Activated T-cell treated with anti-CD3 and anti-CD28 coated beads, Interleukin-2, amount 50 U/mL, for 72 hours (primary cell): ENCODE data around the gene MINDY3. TPM values are rescaled to one million over a fixed set of nuclear protein-coding genes. Genes with fewer than 3 reads are reported as not detected.
"Not testable (repeated sequence)": the region's sequence is repeated elsewhere in the genome, so short reads cannot be mapped to it uniquely, and the experiment has no call there.

ENCODE experiments used
- ATAC-seq, 2 donors: fragments of 150-1000 bp; cut with Tn5 transposase; replicated peaks in 1 of 2; 2 replicates each; pipeline ENCODE4 v1.10.0; 2021; ENCODE audit warnings: moderate library complexity in 2 of 2, mild to moderate bottlenecking in 1 of 2
- DNase-seq, 2 donors: peaks; one replicate each; pipeline ENCODE4 v3.0.0; 2021 to 2022; ENCODE audit warnings: mixed read lengths in 1 of 2
- H3K27ac Mint-ChIP-seq: one replicate; pipeline ENCODE4 v1.8.0; 2022; ENCODE audit warnings: mild to moderate bottlenecking, moderate library complexity, mixed read lengths
- H3K27me3 Mint-ChIP-seq: one replicate; pipeline ENCODE4 v1.8.0; 2022; ENCODE audit warnings: low read depth, mixed read lengths
- H3K36me3 Mint-ChIP-seq, 2 donors: one replicate each; pipeline ENCODE4 v1.8.0; 2022; ENCODE audit warnings: mixed read lengths in 2 of 2, mild to moderate bottlenecking in 1 of 2; ENCODE audit not compliant: insufficient read depth in 2 of 2
- H3K4me1 Mint-ChIP-seq: one replicate; pipeline ENCODE4 v1.8.0; 2022; ENCODE audit warnings: low read depth, mixed read lengths
- H3K4me3 Mint-ChIP-seq, 2 donors: one replicate each; pipeline ENCODE4 v1.8.0; 2022; ENCODE audit warnings: mild to moderate bottlenecking in 2 of 2, mixed read lengths in 2 of 2, moderate library complexity in 2 of 2
- H3K9me3 Mint-ChIP-seq, 2 donors: one replicate each; pipeline ENCODE4 v1.8.0; 2022; ENCODE audit warnings: mixed read lengths in 2 of 2
- total RNA-seq, 2 donors: library from RNA; stranded (reverse); gene quantifications; one replicate each; pipeline ENCODE4 v1.2.3, GENCODE V29; 2022

The MINDY3 gene
- total RNA-seq, 2 donors from 2014 or later: 13.8 to 19.4 TPM

- not testable (repeated sequence) for H3K27ac Mint-ChIP-seq, H3K4me1 Mint-ChIP-seq, ATAC-seq, H3K27me3 Mint-ChIP-seq, DNase-seq, H3K4me3 Mint-ChIP-seq
- peaks cover 18 to 27% of the 10 kb centered on the region in 2 donors for H3K36me3 Mint-ChIP-seq
- peaks cover 16 to 18% of the 10 kb centered on the region in 2 donors for H3K9me3 Mint-ChIP-seq
Observed at GRCh38 chr10:15850337-15850978, 9.8 kb downstream of the MINDY3 start.

GRCh38 chr10:15849316-15849715 is 11.0 kb downstream of the MINDY3 start:
- H3K4me3 Mint-ChIP-seq: no peak overlapping the region
- DNase-seq (no peak), ATAC-seq (no peak)
- H3K36me3 Mint-ChIP-seq: peaks cover 18 to 27% of the 10 kb centered on the region in 2 donors
- H3K4me1 Mint-ChIP-seq: no peaks in the 10 kb centered on the region
- H3K27ac Mint-ChIP-seq: no peak overlapping the region
- H3K27me3 Mint-ChIP-seq: no peaks in the 10 kb centered on the region
- H3K9me3 Mint-ChIP-seq: peaks cover 16 to 18% of the 10 kb centered on the region in 2 donors

- ATAC-seq (no peak), DNase-seq (no peak)
- no peak overlapping the region for H3K27ac Mint-ChIP-seq
- peaks cover 18 to 23% of the 10 kb centered on the region in 2 donors for H3K36me3 Mint-ChIP-seq
- H3K9me3 Mint-ChIP-seq: peaks cover 16% of the 10 kb centered on the region in 2 donors
- H3K4me3 Mint-ChIP-seq: no peak overlapping the region
- H3K4me1 Mint-ChIP-seq: peaks cover 16% of the 10 kb centered on the region
- H3K27me3 Mint-ChIP-seq: no peaks in the 10 kb centered on the region
Observed at GRCh38 chr10:15847481-15847880, 12.8 kb downstream of the MINDY3 start.

- H3K27ac Mint-ChIP-seq: peak overlapping the region; percentile 45
- peaks cover 0 to 3% of the 10 kb centered on the region in 2 donors for H3K36me3 Mint-ChIP-seq
Observed at GRCh38 chr10:15844517-15844916, 15.8 kb downstream of the MINDY3 start.

GRCh38 chr10:15843695-15844094 is 16.6 kb downstream of the MINDY3 start:
- peaks cover 17% of the 10 kb centered on the region for H3K4me1 Mint-ChIP-seq
- peaks cover 0 to 1% of the 10 kb centered on the region in 2 donors for H3K36me3 Mint-ChIP-seq
- ATAC-seq: no peak
- H3K27ac Mint-ChIP-seq: peak overlapping the region; percentile 54
- no peaks in the 10 kb centered on the region for H3K9me3 Mint-ChIP-seq
- peak overlapping the region in 1 of 2 donors; percentile 29 for H3K4me3 Mint-ChIP-seq
- no peak for DNase-seq
- no peaks in the 10 kb centered on the region for H3K27me3 Mint-ChIP-seq

More at GRCh38 chr10:15844517-15844916, 15.8 kb downstream of the MINDY3 start:
- Mint-ChIP-seq H3K4me1 (peaks cover 17% of the 10 kb centered on the region), H3K9me3 (no peaks in the 10 kb centered on the region), H3K27me3 (no peaks in the 10 kb centered on the region), H3K4me3 (no peak overlapping the region)
- ATAC-seq (no peak), DNase-seq (no peak)

- H3K9me3 Mint-ChIP-seq: no peaks in the 10 kb centered on the region
- no peak overlapping the region for H3K27ac Mint-ChIP-seq
- no peak for ATAC-seq
- H3K36me3 Mint-ChIP-seq: peaks cover 0 to 1% of the 10 kb centered on the region in 2 donors
- peaks cover 17% of the 10 kb centered on the region for H3K4me1 Mint-ChIP-seq
- no peak overlapping the region for H3K4me3 Mint-ChIP-seq
- DNase-seq: no peak
- H3K27me3 Mint-ChIP-seq: no peaks in the 10 kb centered on the region
Observed at GRCh38 chr10:15842556-15843169, 17.6 kb downstream of the MINDY3 start.

- H3K4me1 Mint-ChIP-seq: peaks cover 17% of the 10 kb centered on the region
- H3K4me3 Mint-ChIP-seq: no peak overlapping the region
- H3K27ac Mint-ChIP-seq: no peak overlapping the region
- H3K27me3 Mint-ChIP-seq: no peaks in the 10 kb centered on the region
- peaks cover 0 to 1% of the 10 kb centered on the region in 2 donors for H3K36me3 Mint-ChIP-seq
- DNase-seq (no peak), ATAC-seq (no peak)
- H3K9me3 Mint-ChIP-seq: no peaks in the 10 kb centered on the region
Observed at GRCh38 chr10:15841696-15842095, 18.6 kb downstream of the MINDY3 start.

GRCh38 chr10:15836807-15837206 is 23.5 kb downstream of the MINDY3 start:
- H3K27ac Mint-ChIP-seq: no peak overlapping the region
- peak in 1 of 2 donors; percentile 53 for ATAC-seq
- no peaks in the 10 kb centered on the region for H3K27me3 Mint-ChIP-seq
- H3K36me3 Mint-ChIP-seq: peaks cover 0 to 4% of the 10 kb centered on the region in 2 donors
- H3K4me3 Mint-ChIP-seq: no peak overlapping the region
- peaks cover 3% of the 10 kb centered on the region for H3K4me1 Mint-ChIP-seq
- DNase-seq: no peak
- no peaks in the 10 kb centered on the region for H3K9me3 Mint-ChIP-seq

GRCh38 chr10:15829495-15829894 is 30.8 kb downstream of the MINDY3 start:
- H3K4me1 Mint-ChIP-seq: peaks cover 16% of the 10 kb centered on the region
- ATAC-seq (no peak), DNase-seq (no peak)
- H3K27me3 Mint-ChIP-seq: no peaks in the 10 kb centered on the region
- H3K4me3 Mint-ChIP-seq: no peak overlapping the region
- H3K36me3 Mint-ChIP-seq: peaks cover 4 to 13% of the 10 kb centered on the region in 2 donors
- no peak overlapping the region for H3K27ac Mint-ChIP-seq
- no peaks in the 10 kb centered on the region for H3K9me3 Mint-ChIP-seq

- Mint-ChIP-seq H3K36me3 (peaks cover 2 to 3% of the 10 kb centered on the region in 2 donors), H3K27ac (no peak overlapping the region), H3K9me3 (no peaks in the 10 kb centered on the region), H3K27me3 (no peaks in the 10 kb centered on the region), H3K4me3 (no peak overlapping the region), H3K4me1 (no peaks in the 10 kb centered on the region)
- DNase-seq (no peak), ATAC-seq (no peak)
Observed at GRCh38 chr10:15824498-15824897, 35.8 kb downstream of the MINDY3 start.

GRCh38 chr10:15822131-15822530 is 38.2 kb downstream of the MINDY3 start:
- ATAC-seq (no peak), DNase-seq (no peak)
- Mint-ChIP-seq H3K36me3 (peaks cover 3 to 4% of the 10 kb centered on the region in 2 donors), H3K4me3 (no peak overlapping the region), H3K27me3 (no peaks in the 10 kb centered on the region), H3K27ac (no peak overlapping the region), H3K9me3 (no peaks in the 10 kb centered on the region), H3K4me1 (no peaks in the 10 kb centered on the region)

GRCh38 chr10:15821046-15821683 is 39.1 kb downstream of the MINDY3 start:
- H3K4me3 Mint-ChIP-seq: no peak overlapping the region

GRCh38 chr10:15817409-15818046 is 42.8 kb downstream of the MINDY3 start:
- Mint-ChIP-seq H3K27me3 (no peaks in the 10 kb centered on the region), H3K9me3 (no peaks in the 10 kb centered on the region), H3K36me3 (peaks cover 3 to 7% of the 10 kb centered on the region in 2 donors), H3K27ac (no peak overlapping the region), H3K4me3 (no peak overlapping the region), H3K4me1 (no peaks in the 10 kb centered on the region)
- ATAC-seq (no peak), DNase-seq (no peak)

More at GRCh38 chr10:15821046-15821683, 39.1 kb downstream of the MINDY3 start:
- H3K9me3 Mint-ChIP-seq: no peaks in the 10 kb centered on the region
- no peaks in the 10 kb centered on the region for H3K27me3 Mint-ChIP-seq
- peaks cover 3 to 4% of the 10 kb centered on the region in 2 donors for H3K36me3 Mint-ChIP-seq
- no peaks in the 10 kb centered on the region for H3K4me1 Mint-ChIP-seq
- peak overlapping the region; percentile 21 for H3K27ac Mint-ChIP-seq
- ATAC-seq: no peak
- no peak for DNase-seq
